Fibroblast of skin of left biceps (primary cell): ENCODE results near the gene ZFAND6.
"Not testable (repeated sequence)": the region's sequence is repeated elsewhere in the genome, so short reads cannot be mapped to it uniquely, and the experiment has no call there.

Source experiments
- DNase-seq, 2 experiments: peaks; one replicate each; pipeline ENCODE4 v3.0.0-alpha.2; 2013; ENCODE audit warnings: low read depth in 2 of 2

ZFAND6 gene

GRCh38 chr15:80099241-80099640, 39.8 kb downstream of the ZFAND6 start:
- no peak for DNase-seq

DNA sequence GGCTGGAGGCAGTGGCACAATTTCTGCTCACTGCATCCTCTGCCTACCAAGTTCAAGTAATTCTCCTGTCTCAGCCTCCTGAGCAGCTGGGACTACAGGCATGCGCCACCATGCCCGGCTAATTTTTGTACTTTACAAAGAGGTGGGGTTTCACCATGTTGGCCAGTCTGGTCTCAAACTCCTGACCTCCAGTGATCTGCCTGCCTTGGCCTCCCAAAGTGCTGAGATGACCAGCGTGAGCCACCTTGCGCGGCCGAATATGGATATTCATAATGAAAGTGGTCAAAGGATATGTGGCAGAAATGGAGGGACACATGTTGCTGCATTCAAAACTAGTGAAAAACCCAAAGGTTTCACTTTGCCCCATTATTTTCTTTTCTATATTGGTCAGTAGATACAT, 40.2 kb downstream of the ZFAND6 start:
- DNase-seq: not testable (repeated sequence)

- no peak for DNase-seq
Observed at GRCh38 chr15:80100247-80100646, 40.8 kb downstream of the ZFAND6 start.

- DNase-seq: no peak
Observed at GRCh38 chr15:80105193-80105592, 45.7 kb downstream of the ZFAND6 start.

DNA sequence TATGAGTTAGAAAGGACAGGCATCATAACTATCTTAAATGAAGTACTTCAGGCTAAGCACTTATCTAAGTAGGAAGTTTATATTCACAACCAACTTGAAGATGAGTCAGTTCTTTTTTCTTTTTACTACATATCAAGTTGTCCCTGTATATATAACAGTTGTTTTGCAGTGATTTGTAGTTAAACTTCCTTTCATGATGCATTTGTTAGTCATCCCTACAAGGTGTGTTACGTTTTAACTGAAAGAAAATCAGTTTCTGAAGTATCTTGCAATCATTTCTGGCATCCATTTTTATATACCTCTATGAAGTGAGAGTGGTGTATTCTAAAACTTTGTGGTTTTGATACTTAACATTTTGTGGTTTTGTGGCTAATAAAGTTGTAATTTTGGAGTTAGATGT, 46.1 kb downstream of the ZFAND6 start:
- peak; percentile 19 to 29 for DNase-seq

- DNase-seq: peak; percentile 17 to 34
Observed at GRCh38 chr15:80106051-80106450, 46.6 kb downstream of the ZFAND6 start.

- no peak for DNase-seq
Observed at GRCh38 chr15:80107204-80107603, 47.7 kb downstream of the ZFAND6 start.

DNA sequence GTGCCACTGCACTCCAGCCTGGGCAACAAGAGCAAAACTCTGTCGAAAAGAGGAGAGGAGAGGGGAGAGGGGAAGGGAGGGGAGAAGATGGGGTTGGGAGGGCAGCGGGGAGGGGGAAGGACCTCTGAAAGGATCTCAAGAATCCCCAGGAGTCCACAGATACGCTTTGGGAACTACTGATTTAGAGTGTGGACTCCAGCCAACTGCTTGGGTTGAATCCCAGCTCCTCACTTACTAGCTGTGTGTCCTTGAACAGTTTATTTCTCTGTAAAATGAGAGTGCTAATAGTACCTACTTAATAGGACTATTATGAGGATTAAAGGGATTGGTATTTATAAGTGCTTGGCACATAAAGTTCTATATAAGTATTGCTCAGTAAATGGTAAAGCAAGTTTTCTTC, 48.3 kb downstream of the ZFAND6 start:
- DNase-seq: no peak

DNA sequence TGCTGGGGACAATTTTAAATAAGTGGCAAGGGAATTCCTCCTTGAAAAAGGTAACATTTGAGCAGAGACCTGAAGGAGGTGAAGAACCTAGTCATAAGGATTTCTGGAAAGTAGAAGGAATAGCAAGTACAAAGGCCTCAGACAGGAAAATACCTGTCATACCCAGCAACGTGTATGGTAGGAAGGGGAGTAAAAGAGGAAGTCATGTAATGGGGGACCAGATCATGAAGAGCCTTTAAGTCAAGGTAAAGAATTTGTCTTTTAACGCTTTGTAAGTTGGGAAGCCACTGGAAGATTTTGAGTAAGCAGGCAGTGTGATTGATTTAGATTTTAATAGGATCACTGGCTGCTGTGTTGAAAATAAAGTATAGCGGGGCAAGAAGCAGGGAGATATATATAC, 49.9 kb downstream of the ZFAND6 start:
- no peak for DNase-seq

GRCh38 chr15:80110920-80111319, 51.4 kb downstream of the ZFAND6 start:
- DNase-seq: no peak

DNA sequence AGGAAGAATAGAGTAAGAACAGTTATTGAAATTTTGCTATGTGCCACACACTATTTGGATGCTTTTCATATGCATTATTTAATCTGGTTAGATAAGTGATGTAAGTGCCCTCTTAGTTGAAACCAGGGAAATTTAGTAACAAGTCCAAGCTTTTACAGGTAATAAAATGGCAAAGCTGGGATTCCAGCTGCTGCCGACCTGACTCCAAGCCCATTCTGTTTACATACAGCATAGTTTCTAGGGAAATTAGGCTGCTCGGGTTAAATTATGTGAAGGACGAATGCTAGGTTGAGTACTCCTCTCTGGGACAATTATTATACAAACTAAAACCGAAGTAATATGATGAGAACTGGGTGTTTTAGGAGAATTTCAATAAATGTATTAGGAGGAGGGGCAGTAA, 54.6 kb downstream of the ZFAND6 start:
- DNase-seq: no peak

DNA sequence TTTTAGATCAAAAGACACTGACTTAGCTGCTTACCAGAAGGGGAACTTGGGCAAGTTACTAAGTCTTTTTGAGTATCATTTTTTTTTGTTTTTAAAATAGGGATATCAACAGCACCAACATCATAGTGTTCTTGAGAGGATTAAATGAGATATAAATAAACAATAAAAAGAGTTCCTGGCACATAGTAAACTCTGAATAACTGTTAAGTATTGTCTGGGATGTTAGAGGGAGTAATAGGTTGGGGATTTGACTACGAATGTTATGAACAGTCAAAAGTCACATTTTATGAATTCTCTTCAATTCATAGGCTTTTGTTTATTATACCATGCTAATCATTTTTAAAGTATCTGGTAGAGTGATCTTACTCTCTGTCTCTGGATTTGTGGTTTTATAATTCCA, 55.5 kb downstream of the ZFAND6 start:
- no peak for DNase-seq

GRCh38 chr15:80118956-80119355, 59.5 kb downstream of the ZFAND6 start:
- DNase-seq: no peak

DNA sequence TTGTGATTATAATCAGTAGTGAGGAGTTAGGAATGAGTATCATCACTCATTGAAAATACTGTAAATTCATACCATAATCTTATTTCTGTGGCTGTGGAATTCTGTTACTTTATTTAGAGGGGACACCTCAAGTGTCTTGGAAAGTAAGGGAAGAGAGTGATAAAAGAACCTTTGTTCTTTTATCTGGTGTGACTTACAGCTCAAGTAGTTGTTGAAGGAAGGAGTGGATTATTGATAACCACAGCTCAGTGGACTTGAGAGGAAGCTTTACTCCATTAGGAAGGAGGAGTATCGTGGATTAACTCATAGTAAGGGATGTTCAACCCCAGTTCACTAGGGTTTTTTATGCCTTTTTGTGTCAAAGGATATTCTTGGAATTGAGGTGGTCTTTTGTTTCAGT, 61.2 kb downstream of the ZFAND6 start:
- no peak for DNase-seq

DNA sequence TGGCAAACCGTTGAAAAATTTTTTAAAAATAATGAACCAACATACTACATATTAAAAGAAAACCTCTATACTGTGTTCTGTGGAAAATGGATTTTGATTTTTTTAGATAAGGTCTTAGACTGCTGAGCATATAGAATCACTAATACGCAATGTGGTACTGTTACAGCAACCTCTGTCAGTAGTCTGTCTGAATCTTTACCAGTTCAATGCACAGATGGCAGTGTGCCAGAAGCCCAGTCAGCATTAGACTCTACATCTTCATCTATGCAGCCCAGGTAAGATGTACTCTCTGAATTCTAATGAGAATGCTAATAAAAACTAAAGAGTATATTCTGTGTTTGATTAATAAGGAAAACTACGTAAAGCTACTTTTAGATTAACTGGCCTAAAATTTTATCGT, 62.1 kb downstream of the ZFAND6 start:
- DNase-seq: no peak

DNA sequence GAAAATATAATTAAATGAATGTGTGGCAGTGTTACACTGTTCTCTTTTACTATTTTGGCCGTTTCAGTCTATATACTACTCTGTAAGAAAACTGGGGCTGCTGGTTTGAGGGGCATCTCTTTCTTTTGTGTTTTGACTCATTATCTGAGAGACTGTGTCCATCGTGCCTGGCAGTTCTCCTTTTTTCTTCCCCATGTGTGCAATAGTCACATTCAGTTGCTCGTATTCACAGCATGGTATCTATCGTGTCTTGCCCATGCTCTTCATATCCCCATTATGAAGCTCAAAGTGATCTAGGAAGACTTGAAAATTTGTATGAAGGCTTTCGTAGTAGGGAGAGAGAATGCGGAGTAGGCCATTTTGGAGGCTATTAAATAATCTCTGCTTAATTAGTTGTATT, 63.6 kb downstream of the ZFAND6 start:
- DNase-seq: no peak

DNA sequence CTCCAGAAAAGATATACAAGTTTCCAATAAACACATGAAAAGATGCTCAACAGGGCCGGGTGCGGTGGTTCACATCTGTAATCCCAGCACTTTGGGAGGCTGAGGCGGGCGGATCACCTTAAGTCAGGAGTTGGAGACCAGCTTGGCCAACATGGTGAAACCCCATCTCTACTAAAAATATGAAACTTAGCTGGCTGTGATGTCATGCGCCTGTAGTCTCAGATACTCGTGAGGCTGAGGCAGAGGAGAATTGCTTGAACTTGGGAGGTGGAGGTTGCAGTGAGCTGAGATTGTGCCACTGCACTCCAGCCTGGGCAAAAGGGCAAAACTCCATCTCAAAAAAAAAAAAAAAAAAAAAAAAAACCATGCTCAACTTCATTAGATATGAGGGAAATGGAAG, 67.8 kb downstream of the ZFAND6 start:
- not testable (repeated sequence) for DNase-seq

DNA sequence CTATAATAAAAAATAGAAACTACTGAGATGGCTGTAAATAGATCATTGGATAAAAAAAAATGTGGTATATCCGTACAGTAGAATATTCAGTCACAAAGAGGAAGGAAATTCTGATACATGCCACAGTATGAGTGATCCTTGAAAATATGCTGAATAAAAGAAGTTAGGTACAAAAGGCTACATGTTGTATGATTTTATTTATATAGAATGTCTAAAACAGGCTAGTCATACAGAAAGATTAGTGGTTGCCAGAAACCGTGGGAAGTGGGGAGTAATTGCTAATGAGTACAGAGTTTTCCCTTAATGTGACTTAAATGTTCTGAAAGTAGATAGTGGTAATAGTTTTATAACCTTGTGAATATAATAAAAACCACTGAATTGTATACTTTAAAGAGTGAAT, 68.4 kb downstream of the ZFAND6 start:
- no peak for DNase-seq

DNA sequence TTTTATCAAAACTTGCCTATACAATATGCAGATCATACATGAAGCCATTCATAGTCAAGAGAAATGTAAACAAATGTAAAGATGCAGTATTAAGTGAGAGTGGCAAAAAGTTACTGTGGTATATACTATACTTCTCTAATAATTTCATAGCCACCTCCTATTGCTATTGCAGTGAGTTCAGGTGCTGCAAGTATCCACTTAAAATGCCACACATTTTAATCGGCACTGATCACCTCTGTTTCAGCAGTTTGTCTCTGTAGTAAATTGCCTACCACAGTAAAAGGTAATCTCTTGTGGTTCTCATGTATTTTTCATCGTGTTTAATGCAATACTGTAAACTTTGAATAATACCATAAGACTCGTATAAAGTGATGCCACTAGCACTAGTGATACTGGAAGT, 72.9 kb downstream of the ZFAND6 start:
- no peak for DNase-seq

DNA sequence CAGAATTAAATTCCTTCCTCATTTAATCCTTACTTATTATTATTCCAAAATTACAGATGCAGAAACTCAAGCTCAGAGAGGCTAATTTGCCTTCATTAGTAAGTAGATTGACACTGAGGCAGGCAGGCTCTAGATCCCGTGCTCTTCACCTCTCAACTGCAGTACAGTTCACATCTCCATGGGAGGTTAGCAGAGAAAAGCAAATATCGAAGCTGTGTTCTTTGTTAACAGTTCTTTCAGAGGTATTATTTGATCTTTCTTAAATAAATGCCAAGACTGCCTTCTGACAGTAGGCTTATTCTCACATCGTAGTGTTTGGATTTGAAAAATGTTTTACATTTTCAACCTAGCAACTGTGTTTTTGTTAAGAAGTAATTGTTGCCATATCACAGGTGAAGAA, 77.4 kb downstream of the ZFAND6 start:
- no peak for DNase-seq

DNA sequence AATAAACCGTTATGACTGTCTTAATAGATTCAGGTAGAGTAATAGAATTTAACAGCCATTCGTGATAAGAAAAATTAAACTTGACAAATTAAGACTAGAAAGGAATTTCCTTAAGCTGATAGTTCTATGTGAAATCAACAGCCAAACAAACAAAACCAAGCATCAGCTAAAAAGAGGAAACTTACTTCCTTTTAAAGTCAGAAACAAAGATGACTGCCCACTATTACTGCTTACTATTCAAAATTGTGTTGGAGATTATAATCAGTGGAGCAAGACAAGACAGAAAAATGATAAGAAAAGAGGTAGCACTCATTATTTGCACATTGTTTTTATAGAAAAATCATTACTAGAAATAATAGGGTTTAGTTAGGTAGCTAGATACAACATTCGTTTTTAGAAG, 79.5 kb downstream of the ZFAND6 start:
- no peak for DNase-seq

DNA sequence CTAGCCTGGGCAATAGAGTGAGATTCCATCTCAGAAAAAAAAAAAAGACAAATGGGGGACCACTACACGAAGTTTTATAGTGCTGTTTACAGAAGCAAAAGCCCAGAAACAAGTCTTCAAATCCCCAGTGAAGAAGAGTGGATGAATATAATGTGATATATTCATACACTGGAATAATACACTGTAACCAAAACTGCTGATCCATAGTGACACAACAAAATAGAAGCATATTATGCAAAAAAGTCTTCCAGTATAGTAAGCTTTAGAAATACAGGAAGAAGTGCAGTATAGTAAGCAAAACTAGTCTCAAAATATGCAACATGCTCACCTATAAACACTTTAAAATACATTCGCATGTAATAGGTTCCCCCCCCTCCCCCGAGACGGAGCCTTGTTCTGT, 81.4 kb downstream of the ZFAND6 start:
- DNase-seq: no peak

DNA sequence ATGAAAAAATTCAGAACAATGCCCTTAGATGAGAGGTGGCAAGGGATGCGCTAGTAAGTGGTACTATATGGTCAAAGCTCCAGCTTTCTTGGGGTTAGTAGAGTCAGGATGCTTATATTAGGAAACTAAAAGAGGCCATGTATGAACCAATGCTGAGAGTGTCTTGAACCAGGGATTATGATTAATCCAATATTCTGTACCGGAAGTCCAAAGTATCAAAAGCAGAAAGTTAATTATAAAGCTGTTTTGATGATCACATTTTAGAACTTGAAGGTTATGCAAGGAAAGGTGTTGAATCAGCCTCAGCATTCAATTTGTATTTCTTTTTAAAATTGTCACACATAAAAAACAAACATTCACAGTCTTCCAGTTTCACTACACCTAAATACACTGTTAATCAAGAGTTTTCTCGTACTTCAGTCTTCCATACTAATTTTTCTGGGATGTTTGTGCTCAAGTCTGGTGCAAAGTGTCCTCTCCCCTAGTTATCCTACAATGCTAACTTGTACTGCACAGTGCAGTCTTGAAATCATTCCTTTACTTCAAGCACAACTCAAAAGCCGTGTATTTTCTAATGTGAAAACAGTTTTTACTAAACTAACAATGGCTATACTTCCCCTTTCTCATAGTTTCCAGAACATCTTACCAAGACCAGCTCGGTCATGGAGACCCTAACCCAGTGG, 82.6 kb downstream of the ZFAND6 start:
- DNase-seq: no peak

DNA sequence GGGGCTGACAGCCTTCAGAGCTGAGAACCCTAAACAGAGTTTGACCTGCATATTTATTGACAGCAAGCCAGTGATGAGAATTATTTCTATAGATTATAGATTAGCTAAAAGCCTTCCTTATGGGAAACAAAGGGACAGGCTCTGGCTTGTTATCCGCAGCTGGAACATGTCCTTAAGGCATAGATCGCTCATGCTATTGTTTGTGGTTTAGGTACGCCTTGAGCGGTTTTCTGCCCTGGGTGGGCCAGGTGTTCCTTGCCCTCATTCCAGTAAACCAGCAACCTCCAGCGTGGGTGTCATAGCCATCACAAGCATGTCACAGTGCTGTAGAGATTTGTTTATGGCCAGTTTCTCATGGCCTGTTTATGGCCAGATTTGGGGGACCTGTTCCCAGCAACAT, 83.2 kb downstream of the ZFAND6 start:
- no peak for DNase-seq
